Inflammatory macrophage treated with lipopolysaccharide for 1 hour (primary cell): ENCODE measurements around the gene PRXL2B.
"Not testable (repeated sequence)": the region's sequence is repeated elsewhere in the genome, so short reads cannot be mapped to it uniquely, and the experiment has no call there.

Experiments used
- DNase-seq, 2 donors: peaks; one replicate each; pipeline ENCODE4 v3.0.0-alpha.2; 2020 to 2022

PRXL2B gene

DNA sequence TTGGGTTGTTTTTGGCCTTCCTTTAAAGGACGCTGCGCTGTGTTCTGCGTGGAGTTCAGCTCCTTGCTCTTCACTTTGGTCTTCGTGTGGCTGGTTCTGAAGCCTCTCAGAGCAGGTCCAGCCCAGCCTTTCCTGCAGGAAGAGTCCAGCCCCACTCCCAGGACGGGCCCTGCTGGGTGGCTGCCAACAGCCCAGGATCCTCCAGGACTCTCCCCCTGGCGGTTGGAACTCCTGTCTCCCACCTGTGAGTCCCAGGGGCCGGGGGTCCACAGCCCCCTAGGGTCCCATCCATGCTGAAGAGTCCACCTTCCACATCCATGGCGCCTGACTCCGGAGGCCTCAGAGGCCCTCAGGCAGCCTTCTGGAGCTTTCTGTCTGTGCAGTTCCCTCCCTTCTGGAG is 35.0 kb upstream of the PRXL2B start:
- not testable (repeated sequence) for DNase-seq

DNA sequence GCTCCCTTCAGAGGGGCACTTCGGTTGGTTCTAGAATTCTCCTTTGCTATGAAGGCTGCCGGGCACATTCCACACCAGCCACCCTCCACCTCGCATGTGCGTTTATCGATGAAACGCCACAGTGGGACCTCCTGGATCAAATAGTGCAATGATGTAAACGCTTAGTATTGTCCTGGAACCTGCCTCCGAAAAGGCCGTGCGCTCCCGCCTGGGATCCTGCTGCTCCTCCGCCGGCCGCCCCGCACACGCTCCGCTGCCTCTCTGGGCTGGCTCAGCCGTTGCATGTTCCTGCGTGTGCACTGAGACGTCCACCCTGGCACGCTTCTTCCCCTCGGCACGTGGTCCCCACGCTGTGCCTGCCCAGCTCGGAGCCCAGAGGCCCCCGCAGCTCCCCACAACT is 34.4 kb upstream of the PRXL2B start:
- no peak for DNase-seq

DNA sequence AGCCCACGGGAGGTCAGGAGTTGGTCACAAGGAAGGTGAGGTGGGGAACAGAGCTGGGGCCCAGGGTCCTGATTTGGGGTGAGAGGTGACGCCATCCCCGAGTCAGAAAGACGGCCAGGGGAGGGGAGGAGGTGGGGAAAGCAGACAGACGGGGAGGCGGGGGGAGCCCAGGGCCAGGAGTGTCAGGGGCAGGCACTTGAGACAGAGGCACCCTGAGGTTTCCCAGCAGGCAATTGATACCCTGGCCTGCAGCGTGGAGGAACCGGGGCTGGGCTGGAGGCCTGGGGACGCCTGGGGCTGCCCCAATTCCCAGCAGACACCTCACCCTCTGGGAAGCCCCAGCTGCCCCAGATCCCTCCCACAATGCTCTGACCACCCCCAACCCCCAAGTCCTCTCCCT is 33.5 kb upstream of the PRXL2B start:
- DNase-seq, result not testable (repeated sequence)

DNA sequence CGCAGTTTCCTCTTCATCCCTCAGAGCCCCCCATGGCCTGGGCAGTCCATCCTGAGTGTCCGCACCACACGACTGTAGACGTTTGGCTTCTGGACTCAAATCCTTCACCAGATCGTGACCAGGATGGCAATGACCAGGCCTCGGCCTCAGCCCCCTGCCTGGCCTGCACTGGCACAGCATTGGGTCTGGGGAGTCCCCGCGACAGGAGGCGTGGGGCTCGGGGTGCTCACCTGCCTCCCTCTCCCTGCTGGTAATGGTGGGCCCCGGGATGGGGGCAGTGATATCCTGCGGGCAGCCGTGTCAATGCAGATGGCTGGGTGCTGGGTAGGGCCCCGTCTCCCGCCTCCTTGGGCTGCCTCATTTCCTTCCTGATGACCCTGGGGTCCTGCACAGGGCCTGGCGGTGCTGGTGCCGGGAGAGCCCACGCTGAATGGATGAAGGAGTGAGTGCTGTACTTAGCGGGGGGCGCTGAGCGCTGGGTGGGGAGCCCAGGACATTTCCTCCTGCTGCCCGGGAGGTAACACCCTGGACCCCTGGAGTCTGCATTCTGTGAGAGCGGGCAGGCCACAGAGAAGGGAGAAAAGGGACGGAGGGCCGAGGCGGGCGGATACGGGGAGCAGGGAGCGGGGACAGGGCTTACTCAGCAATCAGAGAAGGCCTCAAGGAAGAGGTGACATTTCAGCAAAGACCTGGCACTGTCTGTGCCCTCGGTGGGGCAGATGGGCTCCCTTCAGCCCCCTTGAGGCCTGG is 32.5 kb upstream of the PRXL2B start:
- no peak for DNase-seq

DNA sequence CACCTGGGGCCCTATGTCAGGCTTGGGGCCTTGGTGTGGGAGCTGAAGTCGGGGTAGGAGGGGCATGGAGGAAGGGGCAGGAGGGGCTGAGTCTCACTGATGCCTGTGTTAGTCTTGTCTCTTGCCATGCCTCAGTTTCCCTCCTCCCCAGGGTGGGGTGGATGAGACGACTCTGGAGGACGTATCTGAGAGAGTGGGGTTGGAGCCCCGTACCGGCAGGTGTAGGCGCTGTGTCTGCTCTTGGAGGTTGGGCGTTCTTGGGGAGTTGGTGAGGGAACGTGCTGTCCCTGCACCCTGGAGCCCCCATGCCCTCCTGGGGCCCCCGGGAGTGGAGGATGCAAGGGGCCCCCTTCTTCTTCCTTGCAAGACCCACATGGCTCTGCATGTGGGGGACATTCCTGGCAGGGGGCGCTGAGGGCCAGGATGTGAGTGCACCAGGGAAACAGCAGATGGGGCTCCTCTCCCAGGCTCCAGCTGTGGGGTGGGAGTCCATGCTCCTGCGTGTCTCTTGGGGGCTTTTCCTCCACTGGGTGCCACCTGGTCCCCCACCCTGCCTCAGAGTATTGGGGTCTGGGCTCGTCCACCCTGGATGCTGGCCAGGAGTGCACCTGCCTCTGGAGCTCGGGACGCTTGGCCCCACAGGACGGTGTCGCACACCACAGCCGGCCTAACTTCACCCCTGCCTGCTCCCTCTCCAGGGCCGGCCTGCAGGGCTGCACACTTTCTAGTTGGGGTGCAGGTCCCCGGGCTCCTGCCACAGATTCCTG is 31.8 kb upstream of the PRXL2B start:
- peak; percentile 30 to 39 for DNase-seq

DNA sequence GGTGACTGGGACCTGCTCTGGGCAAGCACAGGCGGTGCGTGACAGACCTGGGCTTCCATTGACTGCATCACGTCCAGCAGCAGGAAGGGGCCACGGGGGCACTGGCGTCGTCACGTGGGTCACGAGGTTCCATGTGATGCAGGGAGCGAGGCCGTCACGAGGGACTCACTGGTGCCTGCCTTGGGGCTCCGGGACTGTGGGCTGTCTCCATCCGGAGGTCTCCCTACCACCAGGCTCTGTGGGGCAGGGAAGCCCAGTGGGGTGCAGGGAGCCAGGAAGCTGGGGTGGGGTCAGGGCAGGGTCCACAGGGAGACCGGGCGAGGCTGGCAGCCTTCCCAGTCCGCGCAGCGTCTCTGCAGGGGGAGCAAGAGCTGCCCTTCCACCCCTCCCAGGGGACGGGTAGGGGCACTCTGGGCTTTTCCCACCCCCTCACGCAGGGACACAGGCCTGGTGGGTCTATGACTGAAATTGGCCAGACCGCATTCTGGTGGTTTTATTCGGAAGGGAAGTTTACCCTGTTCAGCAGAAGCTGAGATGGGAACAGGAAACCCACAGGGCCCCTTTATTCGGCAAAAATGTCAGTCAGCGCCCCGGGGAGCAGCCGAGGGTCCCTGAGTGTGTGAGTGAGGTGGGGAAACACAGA is 30.8 kb upstream of the PRXL2B start:
- DNase-seq, result peak; percentile 72 to 85

DNA sequence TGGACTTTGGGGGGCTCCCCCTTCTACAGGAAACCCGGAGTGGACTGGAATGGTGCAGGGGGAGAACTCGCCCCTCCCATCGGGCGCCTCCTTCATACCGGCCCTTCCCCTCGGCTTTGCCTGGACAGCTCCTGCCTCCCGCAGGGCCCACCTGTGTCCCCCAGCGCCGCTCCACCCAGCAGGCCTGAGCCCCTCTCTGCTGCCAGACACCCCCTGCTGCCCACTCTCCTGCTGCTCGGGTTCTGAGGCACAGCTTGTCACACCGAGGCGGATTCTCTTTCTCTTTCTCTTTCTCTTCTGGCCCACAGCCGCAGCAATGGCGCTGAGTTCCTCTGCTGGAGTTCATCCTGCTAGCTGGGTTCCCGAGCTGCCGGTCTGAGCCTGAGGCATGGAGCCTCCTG is 30.3 kb upstream of the PRXL2B start, which contains the start of gene TNFRSF14:
TSS of gene TNFRSF14 (plus strand) at position 95 of the 401 bp plus-strand sequence. CDS start at position 389, 294 bp downstream.
- peak; percentile 72 to 80 for DNase-seq

DNA sequence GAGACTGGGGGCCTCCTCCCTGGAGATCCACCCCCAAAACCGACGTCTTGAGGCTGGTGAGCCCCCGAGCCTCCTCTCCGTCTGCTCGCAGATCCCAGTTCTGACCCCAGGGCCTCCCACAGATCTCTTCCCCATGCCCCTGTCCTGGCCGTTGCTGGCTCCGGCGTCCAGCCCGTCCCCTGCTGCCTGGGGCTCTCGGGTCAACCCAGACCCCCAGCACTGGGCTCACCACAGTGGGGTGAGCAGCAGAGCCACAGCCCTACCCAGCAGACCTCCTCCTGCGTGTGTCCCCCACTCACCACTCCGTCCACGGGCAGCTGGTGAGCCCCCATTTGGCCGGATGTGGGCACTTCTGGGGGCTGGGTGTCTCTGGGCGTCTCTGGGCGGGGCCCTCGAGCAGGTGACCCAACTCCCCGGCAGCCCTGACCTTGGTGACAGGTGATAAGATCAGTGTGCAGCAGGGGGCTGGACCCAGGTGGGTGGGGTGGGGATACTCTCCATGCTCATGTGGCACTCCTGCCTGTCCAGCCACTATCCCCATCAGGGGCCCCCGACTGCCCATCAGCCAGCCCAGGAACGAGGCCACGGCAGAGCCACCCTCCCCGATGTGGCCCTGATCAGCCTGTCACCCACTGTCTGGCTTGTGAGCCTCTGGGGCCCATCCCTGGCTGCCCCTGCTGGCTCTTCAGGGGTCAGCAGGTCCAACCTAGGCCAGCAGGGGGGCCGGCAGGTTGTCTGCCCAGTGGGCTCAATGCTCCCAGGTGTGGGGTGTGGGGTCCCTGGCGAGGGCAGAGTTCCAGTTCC is 29.7 kb upstream of the PRXL2B start:
- peak in 1 of 2 donors; percentile 27 for DNase-seq

DNA sequence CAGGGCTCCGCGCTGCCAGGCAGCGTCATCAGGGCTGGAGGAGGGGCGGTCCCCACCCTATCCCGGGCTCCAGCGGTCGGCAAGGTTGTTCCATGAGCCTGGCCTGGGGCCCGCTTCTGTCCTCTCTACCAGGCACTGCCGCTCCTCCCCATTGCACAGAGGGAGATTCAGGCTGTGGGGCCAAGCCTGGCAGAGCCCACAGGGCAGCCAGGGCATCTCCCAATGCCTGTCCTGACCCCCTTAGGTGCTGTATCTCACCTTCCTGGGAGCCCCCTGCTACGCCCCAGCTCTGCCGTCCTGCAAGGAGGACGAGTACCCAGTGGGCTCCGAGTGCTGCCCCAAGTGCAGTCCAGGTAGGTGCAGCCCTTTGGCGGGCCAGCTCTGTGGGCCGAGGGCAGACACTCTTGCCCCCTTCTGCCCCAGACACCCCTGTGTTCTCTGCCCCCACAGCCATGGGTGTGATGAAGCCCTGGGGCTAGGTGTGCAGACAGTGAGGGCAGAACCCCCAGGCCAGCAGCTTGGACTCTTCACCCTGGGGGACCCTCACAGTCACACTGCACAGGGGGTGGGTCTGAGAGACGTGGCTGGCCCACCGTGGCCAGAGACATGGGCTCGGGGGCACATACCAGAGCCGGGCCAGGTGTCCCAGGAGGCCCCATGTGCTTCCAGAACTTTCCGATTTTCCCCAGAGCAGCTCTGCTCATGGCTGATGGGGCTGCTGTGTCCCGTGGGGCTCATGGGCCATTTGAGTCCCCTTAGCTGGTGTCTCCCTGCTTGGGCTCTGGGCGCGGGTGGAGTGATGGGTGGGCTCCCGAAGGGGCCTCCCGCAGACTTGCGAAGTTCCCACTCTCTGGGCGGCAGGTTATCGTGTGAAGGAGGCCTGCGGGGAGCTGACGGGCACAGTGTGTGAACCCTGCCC is 28.8 kb upstream of the PRXL2B start:
- no peak for DNase-seq

DNA sequence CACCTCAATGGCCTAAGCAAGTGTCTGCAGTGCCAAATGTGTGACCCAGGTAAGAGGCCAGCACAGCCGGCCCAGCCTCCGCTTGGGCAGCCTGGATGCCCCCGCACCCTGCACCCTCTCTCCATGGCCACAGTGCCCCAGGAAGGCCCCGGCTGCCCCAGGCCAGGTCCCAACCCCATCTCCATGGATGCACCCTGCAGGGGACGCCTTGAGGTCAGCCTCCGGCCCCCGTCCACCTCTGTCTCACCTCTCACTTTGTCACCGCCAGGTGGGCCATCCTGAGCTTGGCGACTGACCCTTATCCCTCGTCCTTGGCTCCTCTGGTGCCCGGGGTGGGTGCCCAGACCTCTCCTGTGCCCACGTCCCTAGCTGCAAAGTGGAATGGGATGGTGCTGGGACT is 28.2 kb upstream of the PRXL2B start:
- DNase-seq, result no peak

DNA sequence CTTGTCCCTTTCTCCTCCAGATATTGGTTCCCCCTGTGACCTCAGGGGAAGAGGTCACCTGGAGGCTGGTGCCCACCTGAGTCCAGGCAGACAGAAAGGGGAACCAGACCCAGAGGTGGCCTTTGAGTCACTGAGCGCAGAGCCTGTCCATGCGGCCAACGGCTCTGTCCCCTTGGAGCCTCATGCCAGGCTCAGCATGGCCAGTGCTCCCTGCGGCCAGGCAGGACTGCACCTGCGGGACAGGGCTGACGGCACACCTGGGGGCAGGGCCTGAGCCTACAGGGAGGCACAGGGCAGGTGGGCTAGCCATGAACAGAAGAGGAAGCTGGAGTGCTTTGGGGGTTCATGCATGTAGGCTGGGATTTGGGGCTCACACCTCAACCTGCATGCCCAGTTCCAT is 27.7 kb upstream of the PRXL2B start:
- no peak for DNase-seq

DNA sequence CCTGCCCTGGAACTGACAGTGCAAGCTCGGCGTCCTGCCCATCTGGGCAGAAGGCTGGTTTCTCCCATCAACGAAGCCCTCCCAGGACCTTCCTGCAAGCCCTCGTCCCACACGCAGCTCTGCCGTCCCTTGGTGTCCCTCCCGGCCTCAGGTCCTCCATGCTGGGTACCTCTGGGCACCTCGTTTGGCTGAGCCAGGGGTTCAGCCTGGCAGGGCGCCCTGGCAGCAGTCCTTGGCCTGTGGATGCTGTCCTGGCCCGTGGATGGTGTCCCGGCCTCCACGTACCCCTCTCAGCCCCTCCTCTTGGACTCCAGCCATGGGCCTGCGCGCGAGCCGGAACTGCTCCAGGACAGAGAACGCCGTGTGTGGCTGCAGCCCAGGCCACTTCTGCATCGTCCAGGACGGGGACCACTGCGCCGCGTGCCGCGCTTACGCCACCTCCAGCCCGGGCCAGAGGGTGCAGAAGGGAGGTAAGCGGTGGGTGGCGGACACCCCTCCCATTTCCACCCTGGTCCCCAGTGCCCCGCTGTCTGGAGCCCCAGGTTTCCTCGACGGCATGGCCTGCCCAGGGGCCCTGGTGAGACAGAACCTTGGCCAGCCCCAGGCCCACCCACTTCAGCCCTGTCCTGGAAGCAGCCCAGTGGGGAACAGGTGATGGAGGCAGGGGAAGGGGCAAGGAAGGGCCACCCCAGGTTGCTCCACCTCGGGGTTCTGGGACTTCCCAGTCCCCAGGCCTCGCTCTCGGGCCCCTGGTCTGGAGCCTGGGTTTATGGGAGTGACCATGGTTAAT is 26.9 kb upstream of the PRXL2B start:
- no peak for DNase-seq

DNA sequence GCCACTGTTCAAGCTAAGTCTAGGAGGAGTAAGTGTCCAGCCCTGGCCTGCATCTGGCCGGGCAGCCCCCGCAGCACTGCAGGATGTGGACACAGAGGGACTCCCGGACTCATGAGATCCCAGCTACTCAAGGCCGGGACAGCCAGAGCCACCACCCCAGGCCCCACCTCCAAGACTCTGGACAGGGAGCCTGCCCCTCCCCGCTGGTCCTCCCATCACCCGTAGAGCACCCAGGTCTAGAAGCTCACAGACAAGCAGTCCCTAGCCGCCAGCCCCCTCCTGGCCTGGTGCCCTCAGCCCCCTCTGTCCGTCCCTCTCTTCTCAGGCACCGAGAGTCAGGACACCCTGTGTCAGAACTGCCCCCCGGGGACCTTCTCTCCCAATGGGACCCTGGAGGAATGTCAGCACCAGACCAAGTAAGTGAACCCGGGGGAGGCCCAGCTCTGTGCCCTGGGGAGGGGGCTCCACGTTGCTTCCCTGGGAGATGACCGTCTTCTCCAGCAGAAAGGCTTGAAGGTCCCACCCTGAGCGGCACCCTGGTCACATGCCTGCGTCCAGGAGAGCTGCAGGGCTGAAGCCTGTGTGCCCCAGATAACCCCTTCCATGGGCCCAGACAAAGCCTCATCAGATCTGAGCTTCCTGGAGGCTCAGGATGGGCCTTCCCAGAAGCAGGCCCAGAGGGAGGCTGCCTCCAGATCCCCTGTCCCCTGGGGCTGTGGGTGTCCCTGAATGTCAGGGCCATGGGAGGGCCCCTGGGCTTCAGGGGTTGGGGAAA is 26.1 kb upstream of the PRXL2B start:
- DNase-seq, result no peak

DNA sequence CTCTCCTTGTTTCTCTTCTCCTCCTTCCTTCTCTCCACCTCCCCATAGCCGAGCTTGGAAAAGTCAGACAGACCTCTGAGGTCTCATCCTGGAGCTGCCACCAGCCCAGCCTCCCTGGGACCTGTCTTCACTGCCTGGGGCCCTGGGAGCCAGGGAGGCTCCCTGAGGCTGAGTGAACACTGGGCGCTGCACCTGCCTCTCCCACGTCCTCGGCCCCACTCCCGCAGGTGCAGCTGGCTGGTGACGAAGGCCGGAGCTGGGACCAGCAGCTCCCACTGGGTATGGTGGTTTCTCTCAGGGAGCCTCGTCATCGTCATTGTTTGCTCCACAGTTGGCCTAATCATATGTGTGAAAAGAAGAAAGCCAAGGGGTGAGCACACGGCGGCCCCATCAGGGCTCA is 25.1 kb upstream of the PRXL2B start:
- no peak for DNase-seq

DNA sequence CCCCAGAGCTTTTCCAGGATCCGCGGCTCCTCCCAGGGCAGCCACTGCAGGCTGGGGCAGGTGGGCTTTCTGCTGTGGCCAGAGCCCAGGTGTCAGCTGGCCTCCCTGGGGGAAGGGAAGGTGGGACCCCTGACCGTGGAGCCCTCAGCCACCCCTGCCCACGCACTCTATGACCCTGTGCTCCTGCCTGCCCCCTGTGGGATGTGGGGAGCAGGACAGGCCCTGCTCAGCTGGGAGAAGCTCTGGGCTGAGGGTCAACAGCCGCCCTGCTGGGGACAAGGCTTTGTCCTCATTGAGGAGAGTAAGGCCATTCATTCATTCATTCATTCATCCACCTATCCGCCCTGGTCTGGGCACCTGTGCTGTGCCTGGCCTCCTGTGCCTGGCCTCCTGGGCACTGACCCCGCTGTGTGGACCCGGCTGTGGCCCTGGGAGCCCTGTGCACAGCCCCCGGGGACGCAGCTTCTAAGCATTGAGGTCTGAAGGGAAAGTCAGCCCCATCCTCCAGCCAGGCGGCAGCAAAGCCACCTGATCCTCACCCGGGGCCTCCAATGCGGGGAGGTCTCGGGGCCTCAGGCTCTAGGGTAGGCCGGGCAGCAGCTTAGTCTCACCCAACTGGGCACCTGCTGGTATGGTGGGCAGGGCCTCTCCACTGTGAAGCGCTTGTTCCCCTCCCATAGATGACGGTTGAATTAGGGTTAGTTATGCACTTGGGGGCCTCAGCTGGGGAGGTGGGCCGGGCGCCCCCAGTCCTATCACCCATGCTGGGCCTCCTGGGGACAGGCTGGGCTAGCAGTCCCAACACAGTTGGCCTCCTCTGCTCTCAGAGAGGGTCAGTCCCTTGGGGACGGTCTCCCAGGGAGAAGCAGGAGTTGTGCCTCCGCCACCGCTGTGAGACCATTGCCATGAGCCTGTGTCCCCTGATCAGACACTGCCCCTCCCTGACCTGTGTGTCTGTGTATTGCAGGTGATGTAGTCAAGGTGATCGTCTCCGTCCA is 24.4 kb upstream of the PRXL2B start:
- no peak for DNase-seq

DNA sequence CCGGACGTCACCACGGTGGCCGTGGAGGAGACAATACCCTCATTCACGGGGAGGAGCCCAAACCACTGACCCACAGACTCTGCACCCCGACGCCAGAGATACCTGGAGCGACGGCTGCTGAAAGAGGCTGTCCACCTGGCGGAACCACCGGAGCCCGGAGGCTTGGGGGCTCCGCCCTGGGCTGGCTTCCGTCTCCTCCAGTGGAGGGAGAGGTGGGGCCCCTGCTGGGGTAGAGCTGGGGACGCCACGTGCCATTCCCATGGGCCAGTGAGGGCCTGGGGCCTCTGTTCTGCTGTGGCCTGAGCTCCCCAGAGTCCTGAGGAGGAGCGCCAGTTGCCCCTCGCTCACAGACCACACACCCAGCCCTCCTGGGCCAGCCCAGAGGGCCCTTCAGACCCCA is 23.4 kb upstream of the PRXL2B start:
- DNase-seq, result no peak

DNA sequence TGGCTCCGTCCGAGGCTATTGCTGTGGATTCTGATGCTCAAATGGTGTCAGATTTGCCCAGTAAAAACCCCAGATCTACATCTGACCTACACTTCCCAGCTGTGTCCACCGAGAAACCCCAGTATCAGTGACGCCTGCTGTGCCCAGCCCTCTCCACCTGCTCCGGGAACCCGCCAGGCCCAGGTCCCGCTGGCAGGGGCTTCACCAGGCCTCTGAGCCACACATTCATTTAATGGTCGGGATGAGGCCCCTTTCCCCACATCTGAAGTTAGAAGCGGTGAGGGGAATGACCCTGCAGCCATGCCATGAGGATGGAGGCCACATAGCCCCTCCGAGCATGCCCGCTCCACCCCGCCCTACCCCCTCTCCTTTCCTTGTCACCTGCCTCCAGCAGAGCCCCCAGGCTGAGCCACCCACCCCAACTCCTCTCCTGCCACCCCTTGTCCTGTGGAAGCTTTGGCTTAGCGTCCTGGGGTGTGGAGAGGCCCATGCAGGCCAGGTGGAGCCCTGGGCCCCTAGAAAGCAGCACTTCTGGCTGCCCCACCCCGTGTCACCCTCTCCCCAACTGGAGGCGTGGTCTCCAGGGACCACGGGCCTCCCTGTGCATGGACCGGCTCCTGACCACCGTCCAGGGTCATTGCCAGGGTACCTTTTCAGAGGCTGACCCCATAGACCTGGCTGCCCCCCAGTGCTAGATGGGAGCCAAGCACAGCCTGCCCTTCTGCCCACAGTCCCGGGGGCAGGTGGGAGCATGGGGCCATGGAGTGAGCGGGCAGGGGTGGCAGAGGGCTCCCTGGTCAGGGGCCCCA is 22.4 kb upstream of the PRXL2B start:
- no peak for DNase-seq

DNA sequence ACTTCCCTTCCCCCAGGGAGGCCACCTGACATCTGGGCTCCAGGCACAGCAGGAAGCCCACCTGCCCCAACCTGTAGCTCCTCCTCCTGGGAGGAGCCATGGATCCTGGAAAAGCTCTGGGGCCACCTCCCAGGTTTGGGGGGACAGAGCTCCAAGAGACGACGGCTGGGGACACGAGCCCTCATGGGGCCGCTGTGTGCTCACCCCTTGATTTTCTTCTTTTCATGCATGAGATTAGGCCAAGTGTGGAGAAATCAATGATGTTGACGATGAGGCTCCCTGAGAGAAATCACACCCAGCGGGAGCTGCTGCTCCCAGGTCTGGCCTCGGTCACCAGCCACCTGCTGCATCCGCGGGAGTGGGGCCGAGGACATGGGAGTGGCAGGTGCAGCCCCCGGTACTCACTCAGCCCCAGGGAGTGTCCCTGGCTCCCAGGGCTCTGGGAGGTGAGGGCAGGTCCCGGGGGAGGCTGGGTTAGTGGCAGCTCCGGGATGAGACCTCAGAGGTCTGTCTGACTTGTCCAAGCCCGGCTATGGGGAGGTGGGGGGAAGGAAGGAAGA is 21.7 kb upstream of the PRXL2B start:
- no peak for DNase-seq
